BJ (cell line): ENCODE data around the gene IQCE. TPM values are rescaled to one million over a fixed set of nuclear protein-coding genes. Genes with fewer than 3 reads are reported as not detected.

Experiments used
- CTCF ChIA-PET: fragments of 350-600 bp; formaldehyde crosslinking; extraction: SDS; loops from one replicate; lab custom pipeline; 2021; ENCODE audit warnings: antibody characterized with exemption, inconsistent platforms; lab: Yijun Ruan, JAX
- POLR2A ChIA-PET: fragments of 300-600 bp; sonication (Branson Sonifier 250); formaldehyde crosslinking; extraction: SDS; loops from one replicate; lab custom pipeline; 2021; ENCODE audit warnings: antibody characterized with exemption; lab: Charles Lee
- DNase-seq: peaks from one replicate; pipeline ENCODE4 v3.0.0-alpha.2; 2011; ENCODE audit warnings: low read depth
- H3K27me3 ChIP-seq: 2 replicates; pipeline ENCODE4 v1.6.0; 2011; ENCODE audit warnings: low read length; ENCODE audit not compliant: control insufficient read depth, insufficient read depth
- H3K36me3 ChIP-seq: 2 replicates; pipeline ENCODE4 v1.5.1; 2011; ENCODE audit warnings: low read length; ENCODE audit not compliant: control insufficient read depth, insufficient read depth
- H3K4me3 ChIP-seq: 2 replicates; pipeline ENCODE4 v1.5.1; 2011; ENCODE audit warnings: low read depth, mild to moderate bottlenecking, control low read depth, low read length
- polyA plus RNA-seq: library from polyadenylated mRNA; depleted of rRNA; stranded (reverse); fragments of >200 nt; gene quantifications from 2 replicates; pipeline ENCODE4 v1.2.3, GENCODE V29; 2011
- TF ChIP-seq, protein P1 (sequence below): IDR thresholded peaks from 2 replicates; pipeline ENCODE4 v1.5.1; 2011; ENCODE audit warnings: low read depth, mild to moderate bottlenecking, control low read depth, inconsistent platforms, low read length, moderate library complexity; ENCODE audit not compliant: insufficient read depth

IQCE gene
- polyA plus RNA-seq, 1 experiment, result 9.9 TPM

DNA sequence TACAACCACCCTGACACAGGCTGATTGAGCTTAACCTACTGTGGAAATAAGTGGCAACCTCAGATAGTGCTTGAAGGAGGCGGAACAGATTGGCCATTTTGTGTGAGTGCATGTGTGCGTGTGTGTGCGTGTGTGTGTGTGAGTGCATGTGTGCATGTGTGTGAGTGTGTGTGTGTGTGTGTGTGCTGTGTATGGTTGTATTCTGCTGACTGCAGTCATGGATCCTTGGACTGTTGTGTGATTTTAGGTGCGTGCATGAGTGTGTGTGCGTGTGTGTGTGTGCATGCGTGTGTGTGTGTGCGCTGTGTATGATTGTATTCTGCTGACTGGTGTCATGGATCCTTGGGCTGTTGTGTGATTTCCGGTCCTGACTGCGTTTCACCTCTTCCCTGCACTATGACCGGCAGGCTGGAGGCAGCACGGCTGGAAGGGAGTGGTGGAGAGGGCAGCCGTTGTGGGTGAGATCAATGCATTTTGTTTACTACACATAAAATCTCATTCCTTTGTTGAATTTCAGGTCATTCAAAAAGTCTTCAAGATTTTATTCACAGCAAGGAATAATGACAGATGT is 6.3 kb downstream of the IQCE start:
- Histone ChIP-seq H3K27me3 (no peaks in the 10 kb centered on the region), H3K36me3 (no peaks in the 10 kb centered on the region), H3K4me3 (no peak overlapping the region)
- TF ChIP-seq, protein P1, sequence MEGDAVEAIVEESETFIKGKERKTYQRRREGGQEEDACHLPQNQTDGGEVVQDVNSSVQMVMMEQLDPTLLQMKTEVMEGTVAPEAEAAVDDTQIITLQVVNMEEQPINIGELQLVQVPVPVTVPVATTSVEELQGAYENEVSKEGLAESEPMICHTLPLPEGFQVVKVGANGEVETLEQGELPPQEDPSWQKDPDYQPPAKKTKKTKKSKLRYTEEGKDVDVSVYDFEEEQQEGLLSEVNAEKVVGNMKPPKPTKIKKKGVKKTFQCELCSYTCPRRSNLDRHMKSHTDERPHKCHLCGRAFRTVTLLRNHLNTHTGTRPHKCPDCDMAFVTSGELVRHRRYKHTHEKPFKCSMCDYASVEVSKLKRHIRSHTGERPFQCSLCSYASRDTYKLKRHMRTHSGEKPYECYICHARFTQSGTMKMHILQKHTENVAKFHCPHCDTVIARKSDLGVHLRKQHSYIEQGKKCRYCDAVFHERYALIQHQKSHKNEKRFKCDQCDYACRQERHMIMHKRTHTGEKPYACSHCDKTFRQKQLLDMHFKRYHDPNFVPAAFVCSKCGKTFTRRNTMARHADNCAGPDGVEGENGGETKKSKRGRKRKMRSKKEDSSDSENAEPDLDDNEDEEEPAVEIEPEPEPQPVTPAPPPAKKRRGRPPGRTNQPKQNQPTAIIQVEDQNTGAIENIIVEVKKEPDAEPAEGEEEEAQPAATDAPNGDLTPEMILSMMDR, result no peak
- DNase-seq, result no peak
- CTCF ChIA-PET, result no interaction called here
- POLR2A ChIA-PET, result no interaction called here

DNA sequence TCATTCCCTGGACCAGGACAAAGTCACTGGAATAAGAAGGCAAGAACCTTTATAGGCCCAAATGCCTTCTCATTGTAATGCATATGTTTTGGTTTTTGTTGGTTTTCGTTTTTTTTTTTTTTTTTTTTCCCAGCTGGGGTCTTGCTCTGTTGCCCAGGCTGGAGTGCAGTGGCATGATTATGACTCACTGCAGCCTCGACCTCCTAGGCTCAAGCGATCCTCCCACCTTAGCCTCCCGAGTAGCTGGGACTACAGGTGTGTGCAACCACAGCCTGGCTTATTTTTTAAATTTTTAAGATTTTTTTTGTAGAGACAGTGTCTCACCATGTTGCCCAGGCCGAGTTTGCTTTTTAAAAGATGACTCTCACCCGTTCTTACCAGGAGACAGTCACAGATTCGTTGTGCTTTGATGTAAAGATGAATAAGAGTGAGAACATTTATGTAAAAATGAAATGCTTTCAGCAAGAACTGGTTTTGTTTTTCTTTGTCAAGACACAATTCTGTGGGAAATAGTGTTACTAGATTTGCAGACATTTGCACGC is 7.6 kb downstream of the IQCE start:
- ChIA-PET CTCF (interaction anchor here (1.1 to 3.9 kb wide), 13 partner anchors 9 to 143 kb away, joined by 3 to 47 read pairs (median 5); no protein-coding TSS in a partner anchor), POLR2A (no interaction called here)
- Histone ChIP-seq H3K4me3 (no peak overlapping the region), H3K36me3 (no peaks in the 10 kb centered on the region), H3K27me3 (no peaks in the 10 kb centered on the region)
- no peak for DNase-seq
- TF ChIP-seq, protein P1, result no peak

GRCh38 chr7:2566890-2567678 is 8.3 kb downstream of the IQCE start:
- POLR2A ChIA-PET, result no interaction called here
- TF ChIP-seq, protein P1, result no peak
- no peaks in the 10 kb centered on the region; the same call in 1 of the 2 replicates for H3K36me3 ChIP-seq
- no peak for DNase-seq
- CTCF ChIA-PET, result interaction anchor here (0.6 to 3.9 kb wide), 29 partner anchors 9 to 192 kb away, joined by 3 to 47 read pairs (median 5); no protein-coding TSS in a partner anchor
- H3K4me3 ChIP-seq, result no peak overlapping the region
- no peaks in the 10 kb centered on the region for H3K27me3 ChIP-seq

DNA sequence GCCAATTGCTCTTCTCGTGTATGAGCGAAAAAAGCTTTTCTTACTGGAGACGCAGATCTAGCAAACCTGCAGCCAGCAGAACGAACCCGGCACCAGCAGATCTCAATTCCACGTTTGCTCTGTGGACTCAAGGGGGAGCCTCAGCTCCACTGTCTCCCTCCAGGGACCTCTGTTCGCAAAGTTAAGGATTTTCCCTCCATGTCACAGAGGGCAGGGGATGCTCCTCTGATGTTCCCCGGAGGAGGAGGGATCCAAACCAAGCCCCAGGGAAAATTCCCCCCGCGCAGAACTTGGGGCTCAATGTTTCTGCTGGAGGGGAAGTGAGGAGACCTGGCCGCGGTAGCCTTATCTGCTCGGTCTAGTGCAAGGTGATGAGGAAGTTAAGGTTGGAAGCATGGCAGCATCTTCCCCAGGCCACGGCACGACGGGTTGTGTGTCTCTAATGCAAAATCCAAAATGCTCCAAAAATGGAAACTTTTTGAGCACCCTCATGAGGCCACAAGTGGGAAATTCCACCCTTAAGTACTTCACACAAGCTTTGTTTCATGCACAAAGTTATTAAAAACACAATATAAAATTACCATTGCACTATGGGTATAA is 9.0 kb downstream of the IQCE start:
- TF ChIP-seq, protein P1, result peak; percentile 76
- POLR2A ChIA-PET, result no interaction called here
- DNase-seq, result no peak
- CTCF ChIA-PET, result interaction anchor here (0.6 to 3.9 kb wide), 31 partner anchors 8 to 192 kb away, joined by 3 to 47 read pairs (median 4); no protein-coding TSS in a partner anchor
- Histone ChIP-seq H3K36me3 (no peaks in the 10 kb centered on the region; the same call in 1 of the 2 replicates), H3K27me3 (no peaks in the 10 kb centered on the region), H3K4me3 (no peak overlapping the region)
